Measurements from ENCODE around the gene CPEB2.
A peak's percentile ranks its signal among the peaks of the same experiment; 100 is the strongest.

CPEB2 gene

DNA sequence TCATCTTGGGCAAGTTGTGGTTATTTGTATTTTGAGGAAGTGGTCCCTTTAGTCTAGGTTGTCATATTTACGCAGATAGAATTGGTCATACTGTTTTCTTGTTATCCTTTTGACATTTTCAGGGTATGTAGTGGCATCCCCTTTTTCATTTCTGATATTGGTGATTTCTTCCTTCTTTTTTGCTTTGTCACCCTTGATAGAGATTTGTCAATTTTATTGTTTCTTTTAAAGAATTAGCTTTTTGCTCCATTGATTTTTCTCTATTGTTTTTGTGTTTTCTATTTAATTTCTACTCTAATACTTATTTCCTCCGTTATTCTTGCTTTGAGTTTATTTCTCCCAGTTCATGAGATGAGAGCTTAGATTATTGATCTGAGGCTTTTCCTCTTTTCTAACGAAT lies 87.7 kb downstream of the CPEB2 start:
- 92% methylated on average over 1 of the region's 3 CpGs for WGBS
- Histone ChIP-seq H3K36me3 (ENCODE audit: control insufficient read depth in 1 of 2, insufficient read depth in 2 of 2, low read depth in 1 of 2, low read length in 2 of 2) (no peaks in the 10 kb centered on the region), H3K18ac (ENCODE audit: low read depth in 1 of 2, low read length in 2 of 2) (no peak overlapping the region)

DNA sequence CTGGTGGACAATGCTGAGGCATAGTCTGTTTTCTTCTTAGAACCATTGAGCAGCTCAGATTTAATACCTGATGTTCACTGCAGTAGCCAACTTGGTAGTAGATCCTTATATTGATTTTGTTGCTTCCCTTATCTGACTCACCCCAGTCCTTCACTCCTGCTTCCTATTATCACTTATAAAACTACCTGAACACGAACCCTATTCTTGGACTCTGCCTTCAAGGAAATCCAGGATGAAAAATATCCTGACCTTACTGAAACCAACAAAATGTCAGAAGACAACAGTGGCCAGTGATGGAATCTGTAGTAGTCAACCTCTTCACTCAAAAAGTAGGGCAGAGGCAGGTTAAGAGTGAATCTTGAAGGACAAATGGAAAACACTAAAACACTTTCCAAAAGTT lies 98.1 kb downstream of the CPEB2 start:
- no peak overlapping the region for H3K9ac ChIP-seq (ENCODE audit: low read length)
- H3K27me3 ChIP-seq (ENCODE audit: control insufficient read depth in 1 of 2, insufficient read depth in 1 of 2, low read length in 2 of 2), result no peaks in the 10 kb centered on the region
- no peak for DNase-seq
- H3K36me3 ChIP-seq (ENCODE audit: control insufficient read depth in 1 of 2, insufficient read depth in 2 of 2, low read depth in 1 of 2, low read length in 2 of 2), result no peaks in the 10 kb centered on the region
- no peak overlapping the region for H3K14ac ChIP-seq (ENCODE audit: low read length in 2 of 2)
- H2BK5ac ChIP-seq (ENCODE audit: low read depth, low read length, poor library complexity, severe bottlenecking), result no peak overlapping the region
- no peak overlapping the region for H3K23ac ChIP-seq (ENCODE audit: low read length in 2 of 2)
- H3K4me2 ChIP-seq (ENCODE audit: low read length, poor library complexity, severe bottlenecking), result no peak overlapping the region
- no peak overlapping the region for H3K27ac ChIP-seq (ENCODE audit: low read length, poor library complexity, severe bottlenecking)
- no peaks in the 10 kb centered on the region for H3K4me1 ChIP-seq (ENCODE audit: control insufficient read depth, insufficient read depth, low read depth, low read length)
- no peak overlapping the region for H2AFZ ChIP-seq (ENCODE audit: low read depth, low read length)
- H3K79me1 ChIP-seq (replicated peaks; ENCODE audit: low read length, poor library complexity, severe bottlenecking), result no peaks in the 10 kb centered on the region
- no CpG with 5 or more reads among the region's 1 CpG for WGBS
- no peak overlapping the region for H3K4ac ChIP-seq (ENCODE audit: low read depth in 1 of 2, low read length in 2 of 2)
- no peak overlapping the region for H2BK12ac ChIP-seq (ENCODE audit: low read length in 2 of 2)
- H3K18ac ChIP-seq (ENCODE audit: low read depth in 1 of 2, low read length in 2 of 2), result no peak overlapping the region
- no peaks in the 10 kb centered on the region for H3K9me3 ChIP-seq (ENCODE audit: control insufficient read depth, low read length)
- H4K91ac ChIP-seq (ENCODE audit: low read length), result no peak overlapping the region
- H3K4me3 ChIP-seq (ENCODE audit: insufficient read depth in 1 of 2, low read depth in 1 of 2, low read length in 2 of 2), result no peak overlapping the region
- no peak overlapping the region for H2BK15ac ChIP-seq (ENCODE audit: low read depth, poor library complexity, severe bottlenecking)
- no peak overlapping the region for H2BK120ac ChIP-seq (ENCODE audit: low read depth, low read length)
- H4K8ac ChIP-seq (ENCODE audit: low read length), result no peak overlapping the region
- no peak overlapping the region for H2AK5ac ChIP-seq (ENCODE audit: low read length, severe bottlenecking)

More for the DNA sequence above, 87.7 kb downstream of the CPEB2 start:
- DNase-seq, result no peak
- no peak overlapping the region for H3K14ac ChIP-seq (ENCODE audit: low read length in 2 of 2)
- no peaks in the 10 kb centered on the region for H3K79me1 ChIP-seq (replicated peaks; ENCODE audit: low read length, poor library complexity, severe bottlenecking)
- no peak overlapping the region for H2BK120ac ChIP-seq (ENCODE audit: low read depth, low read length)
- H3K27ac ChIP-seq (ENCODE audit: low read length, poor library complexity, severe bottlenecking), result no peak overlapping the region
- no peak overlapping the region for H3K9ac ChIP-seq (ENCODE audit: low read length)
- H3K27me3 ChIP-seq (ENCODE audit: control insufficient read depth in 1 of 2, insufficient read depth in 1 of 2, low read length in 2 of 2), result no peaks in the 10 kb centered on the region
- H3K23ac ChIP-seq (ENCODE audit: low read length in 2 of 2), result no peak overlapping the region
- H3K4me2 ChIP-seq (ENCODE audit: low read length, poor library complexity, severe bottlenecking), result no peak overlapping the region
- H4K8ac ChIP-seq (ENCODE audit: low read length), result no peak overlapping the region
- H3K9me3 ChIP-seq (ENCODE audit: control insufficient read depth, low read length), result no peaks in the 10 kb centered on the region
- H2BK5ac ChIP-seq (ENCODE audit: low read depth, low read length, poor library complexity, severe bottlenecking), result no peak overlapping the region
- no peaks in the 10 kb centered on the region for H3K4me1 ChIP-seq (ENCODE audit: control insufficient read depth, insufficient read depth, low read depth, low read length)
- no peak overlapping the region for H2BK15ac ChIP-seq (ENCODE audit: low read depth, poor library complexity, severe bottlenecking)
- H2AFZ ChIP-seq (ENCODE audit: low read depth, low read length), result no peak overlapping the region
- no peak overlapping the region for H2BK12ac ChIP-seq (ENCODE audit: low read length in 2 of 2)
- H3K4me3 ChIP-seq (ENCODE audit: insufficient read depth in 1 of 2, low read depth in 1 of 2, low read length in 2 of 2), result no peak overlapping the region
- H4K91ac ChIP-seq (ENCODE audit: low read length), result no peak overlapping the region
- no peak overlapping the region for H3K4ac ChIP-seq (ENCODE audit: low read depth in 1 of 2, low read length in 2 of 2)
- no peak overlapping the region for H2AK5ac ChIP-seq (ENCODE audit: low read length, severe bottlenecking)

- no peak for DNase-seq
- no peaks in the 10 kb centered on the region for H3K9me3 ChIP-seq (ENCODE audit: control insufficient read depth, low read length)
- no peak overlapping the region for H2BK15ac ChIP-seq (ENCODE audit: low read depth, poor library complexity, severe bottlenecking)
- WGBS, result 73% methylated on average over 7 of the region's 7 CpGs
- no peak overlapping the region for H3K4ac ChIP-seq (ENCODE audit: low read depth in 1 of 2, low read length in 2 of 2)
- no peak overlapping the region for H2BK5ac ChIP-seq (ENCODE audit: low read depth, low read length, poor library complexity, severe bottlenecking)
- H3K9ac ChIP-seq (ENCODE audit: low read length), result no peak overlapping the region
- no peak overlapping the region for H2BK120ac ChIP-seq (ENCODE audit: low read depth, low read length)
- H3K18ac ChIP-seq (ENCODE audit: low read depth in 1 of 2, low read length in 2 of 2), result no peak overlapping the region
- H3K23ac ChIP-seq (ENCODE audit: low read length in 2 of 2), result no peak overlapping the region
- no peak overlapping the region for H2AK5ac ChIP-seq (ENCODE audit: low read length, severe bottlenecking)
- no peak overlapping the region for H3K14ac ChIP-seq (ENCODE audit: low read length in 2 of 2)
- no peaks in the 10 kb centered on the region for H3K79me1 ChIP-seq (replicated peaks; ENCODE audit: low read length, poor library complexity, severe bottlenecking)
- no peak overlapping the region for H3K4me3 ChIP-seq (ENCODE audit: insufficient read depth in 1 of 2, low read depth in 1 of 2, low read length in 2 of 2)
- H3K4me2 ChIP-seq (ENCODE audit: low read length, poor library complexity, severe bottlenecking), result no peak overlapping the region
- H4K91ac ChIP-seq (ENCODE audit: low read length), result no peak overlapping the region
- H4K8ac ChIP-seq (ENCODE audit: low read length), result no peak overlapping the region
- H2AFZ ChIP-seq (ENCODE audit: low read depth, low read length), result no peak overlapping the region
- no peaks in the 10 kb centered on the region for H3K36me3 ChIP-seq (ENCODE audit: control insufficient read depth in 1 of 2, insufficient read depth in 2 of 2, low read depth in 1 of 2, low read length in 2 of 2)
- no peak overlapping the region for H2BK12ac ChIP-seq (ENCODE audit: low read length in 2 of 2)
- H3K27ac ChIP-seq (ENCODE audit: low read length, poor library complexity, severe bottlenecking), result no peak overlapping the region
- no peaks in the 10 kb centered on the region for H3K27me3 ChIP-seq (ENCODE audit: control insufficient read depth in 1 of 2, insufficient read depth in 1 of 2, low read length in 2 of 2)
- no peaks in the 10 kb centered on the region for H3K4me1 ChIP-seq (ENCODE audit: control insufficient read depth, insufficient read depth, low read depth, low read length)
Observed at GRCh38 chr4:15100994-15101695, 98.9 kb downstream of the CPEB2 start.

GRCh38 chr4:15104825-15105224 lies 102.5 kb downstream of the CPEB2 start:
- Histone ChIP-seq H2BK120ac (ENCODE audit: low read depth, low read length) (no peak overlapping the region), H2BK15ac (ENCODE audit: low read depth, poor library complexity, severe bottlenecking) (no peak overlapping the region), H3K4ac (ENCODE audit: low read depth in 1 of 2, low read length in 2 of 2) (no peak overlapping the region), H3K9me3 (ENCODE audit: control insufficient read depth, low read length) (no peaks in the 10 kb centered on the region), H3K79me1 (replicated peaks; ENCODE audit: low read length, poor library complexity, severe bottlenecking) (no peaks in the 10 kb centered on the region), H4K91ac (ENCODE audit: low read length) (no peak overlapping the region), H3K4me3 (ENCODE audit: insufficient read depth in 1 of 2, low read depth in 1 of 2, low read length in 2 of 2) (no peak overlapping the region), H2AK5ac (ENCODE audit: low read length, severe bottlenecking) (no peak overlapping the region), H3K36me3 (ENCODE audit: control insufficient read depth in 1 of 2, insufficient read depth in 2 of 2, low read depth in 1 of 2, low read length in 2 of 2) (no peaks in the 10 kb centered on the region), H3K4me1 (ENCODE audit: control insufficient read depth, insufficient read depth, low read depth, low read length) (no peaks in the 10 kb centered on the region), H3K4me2 (ENCODE audit: low read length, poor library complexity, severe bottlenecking) (no peak overlapping the region), H4K8ac (ENCODE audit: low read length) (no peak overlapping the region), H2BK12ac (ENCODE audit: low read length in 2 of 2) (no peak overlapping the region), H3K9ac (ENCODE audit: low read length) (no peak overlapping the region), H2AFZ (ENCODE audit: low read depth, low read length) (peak overlapping the region; percentile 20), H3K23ac (ENCODE audit: low read length in 2 of 2) (no peak overlapping the region), H3K27me3 (ENCODE audit: control insufficient read depth in 1 of 2, insufficient read depth in 1 of 2, low read length in 2 of 2) (no peaks in the 10 kb centered on the region), H2BK5ac (ENCODE audit: low read depth, low read length, poor library complexity, severe bottlenecking) (no peak overlapping the region), H3K18ac (ENCODE audit: low read depth in 1 of 2, low read length in 2 of 2) (no peak overlapping the region), H3K27ac (ENCODE audit: low read length, poor library complexity, severe bottlenecking) (no peak overlapping the region), H3K14ac (ENCODE audit: low read length in 2 of 2) (no peak overlapping the region)
- 80% methylated on average over 1 of the region's 1 CpG for WGBS
- DNase-seq, result peak; percentile 4
